Measurements from ENCODE around the gene MACO1.

DNA sequence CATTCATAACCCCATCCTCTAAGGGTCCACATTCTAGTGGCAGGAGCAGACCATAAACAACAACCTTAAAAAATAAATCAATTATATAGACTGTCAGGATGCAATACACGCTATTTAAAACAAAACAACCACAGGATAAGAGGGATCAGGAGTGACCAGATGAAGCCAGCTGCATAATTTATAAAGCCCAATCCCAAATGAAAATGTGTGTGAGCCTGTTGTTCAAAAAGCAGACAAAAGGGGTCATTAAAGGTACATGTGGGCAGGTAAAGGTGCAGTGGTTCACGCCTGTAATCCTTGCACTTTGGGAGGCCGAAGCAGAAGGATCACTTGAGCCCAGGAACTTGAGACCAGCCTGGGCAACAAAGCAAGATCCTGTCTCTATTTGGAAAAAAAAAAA is 102.3 kb downstream of the MACO1 start:
- TF ChIP-seq, protein P1, sequence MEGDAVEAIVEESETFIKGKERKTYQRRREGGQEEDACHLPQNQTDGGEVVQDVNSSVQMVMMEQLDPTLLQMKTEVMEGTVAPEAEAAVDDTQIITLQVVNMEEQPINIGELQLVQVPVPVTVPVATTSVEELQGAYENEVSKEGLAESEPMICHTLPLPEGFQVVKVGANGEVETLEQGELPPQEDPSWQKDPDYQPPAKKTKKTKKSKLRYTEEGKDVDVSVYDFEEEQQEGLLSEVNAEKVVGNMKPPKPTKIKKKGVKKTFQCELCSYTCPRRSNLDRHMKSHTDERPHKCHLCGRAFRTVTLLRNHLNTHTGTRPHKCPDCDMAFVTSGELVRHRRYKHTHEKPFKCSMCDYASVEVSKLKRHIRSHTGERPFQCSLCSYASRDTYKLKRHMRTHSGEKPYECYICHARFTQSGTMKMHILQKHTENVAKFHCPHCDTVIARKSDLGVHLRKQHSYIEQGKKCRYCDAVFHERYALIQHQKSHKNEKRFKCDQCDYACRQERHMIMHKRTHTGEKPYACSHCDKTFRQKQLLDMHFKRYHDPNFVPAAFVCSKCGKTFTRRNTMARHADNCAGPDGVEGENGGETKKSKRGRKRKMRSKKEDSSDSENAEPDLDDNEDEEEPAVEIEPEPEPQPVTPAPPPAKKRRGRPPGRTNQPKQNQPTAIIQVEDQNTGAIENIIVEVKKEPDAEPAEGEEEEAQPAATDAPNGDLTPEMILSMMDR (IDR thresholded peaks at IDR 0.05 in 8 of 11, conservative IDR thresholded peaks at IDR 0.05 in 3 of 11), result no peak
- TF ChIP-seq POLR2A (IDR thresholded peaks at IDR 0.05), result no peak
